GM19043 (cell line): ENCODE measurements around the gene SORBS1.

ENCODE experiments used
- ATAC-seq: cut with Tn5 transposase; IDR thresholded peaks from one replicate; pipeline ENCODE4 v1.9.1; 2021; ENCODE audit warnings: low read depth; ENCODE audit not compliant: unreplicated experiment

SORBS1 gene

DNA sequence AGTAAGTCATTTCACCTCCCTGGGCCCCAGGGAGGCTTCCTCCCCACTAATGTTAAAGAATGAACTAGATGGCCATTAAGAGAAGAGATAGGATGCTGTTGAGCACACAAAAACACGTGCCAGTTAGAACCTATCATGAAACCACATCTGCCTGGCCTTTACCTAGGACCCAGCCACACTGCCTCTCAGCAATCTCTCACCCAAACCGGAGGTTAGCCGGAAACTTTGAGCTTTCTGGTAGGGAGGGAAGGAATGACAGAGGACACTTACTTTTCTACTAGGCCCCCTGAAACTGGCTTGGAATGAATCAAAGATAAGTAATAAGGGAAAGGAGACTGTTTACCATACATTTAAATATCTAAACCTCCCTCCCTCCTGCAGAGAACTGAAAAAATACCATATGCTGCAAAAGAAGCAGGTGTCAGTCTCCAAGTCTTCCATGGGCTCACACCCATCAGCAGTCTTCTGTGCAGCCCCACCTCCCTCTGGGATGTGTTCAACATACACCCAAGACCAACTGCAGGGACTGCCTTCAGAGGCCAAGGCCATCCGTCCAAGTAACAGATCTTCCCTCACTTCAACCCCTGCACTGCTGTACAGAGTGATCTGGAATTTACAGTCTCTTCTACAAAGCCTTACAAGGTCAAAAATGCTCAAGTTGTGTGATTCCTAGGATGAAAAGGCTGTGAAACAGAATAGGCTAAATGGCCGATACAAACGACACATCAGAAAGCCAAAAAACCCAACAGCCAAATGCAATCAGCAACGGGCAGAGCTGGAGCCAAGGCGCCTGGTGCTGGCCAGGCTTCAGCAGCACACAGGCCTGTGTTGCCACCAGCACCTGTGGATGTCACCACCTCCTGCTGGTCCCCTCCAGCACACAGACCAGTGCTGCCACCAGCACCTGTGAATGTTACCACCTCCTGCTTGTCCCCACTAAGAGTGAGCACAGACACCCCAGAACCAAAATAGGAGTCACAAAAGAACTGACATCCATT is 42.4 kb downstream of the SORBS1 start:
- ATAC-seq = no peak

DNA sequence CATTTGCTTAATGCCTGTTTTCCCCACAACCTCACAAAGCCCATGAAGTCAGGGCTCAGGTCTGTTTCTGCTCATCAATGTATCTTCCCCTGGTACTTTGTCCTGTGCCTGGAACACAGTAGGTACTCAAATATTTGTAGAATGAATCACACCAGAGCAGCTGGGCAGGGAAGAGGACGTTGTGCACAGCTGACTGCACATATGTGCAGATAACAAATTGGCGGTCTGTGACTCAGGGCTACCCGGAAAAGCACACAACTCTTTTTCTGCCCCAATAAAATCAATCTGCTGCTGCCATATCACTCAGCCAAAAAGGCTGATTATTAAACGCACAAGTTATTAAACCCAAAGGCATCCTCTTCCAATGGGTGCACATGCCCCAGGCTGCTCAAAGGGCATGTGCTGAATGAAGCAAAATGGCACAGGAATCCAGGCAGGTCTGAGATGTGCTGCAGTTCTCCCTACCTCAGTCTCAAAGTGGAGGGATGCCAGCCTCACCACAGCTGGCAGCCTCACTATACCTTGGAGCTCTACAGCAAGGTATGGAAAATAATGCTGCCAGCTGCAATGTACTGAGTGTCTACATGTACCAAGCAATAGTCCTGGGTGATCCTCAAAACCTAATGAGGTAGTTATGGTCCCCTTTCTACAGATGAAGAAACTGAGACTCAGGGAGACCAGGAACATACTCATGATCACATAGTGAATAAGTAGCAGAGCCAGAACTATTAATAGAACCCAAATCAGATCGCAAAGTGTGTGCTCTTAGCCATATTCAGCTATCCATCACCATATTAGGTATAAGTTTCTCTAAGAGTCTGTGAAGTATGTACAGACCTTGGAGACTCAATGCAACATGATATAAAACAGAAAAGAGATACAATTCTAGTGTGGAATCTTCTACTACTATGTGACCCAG is 43.4 kb downstream of the SORBS1 start:
- no peak for ATAC-seq

DNA sequence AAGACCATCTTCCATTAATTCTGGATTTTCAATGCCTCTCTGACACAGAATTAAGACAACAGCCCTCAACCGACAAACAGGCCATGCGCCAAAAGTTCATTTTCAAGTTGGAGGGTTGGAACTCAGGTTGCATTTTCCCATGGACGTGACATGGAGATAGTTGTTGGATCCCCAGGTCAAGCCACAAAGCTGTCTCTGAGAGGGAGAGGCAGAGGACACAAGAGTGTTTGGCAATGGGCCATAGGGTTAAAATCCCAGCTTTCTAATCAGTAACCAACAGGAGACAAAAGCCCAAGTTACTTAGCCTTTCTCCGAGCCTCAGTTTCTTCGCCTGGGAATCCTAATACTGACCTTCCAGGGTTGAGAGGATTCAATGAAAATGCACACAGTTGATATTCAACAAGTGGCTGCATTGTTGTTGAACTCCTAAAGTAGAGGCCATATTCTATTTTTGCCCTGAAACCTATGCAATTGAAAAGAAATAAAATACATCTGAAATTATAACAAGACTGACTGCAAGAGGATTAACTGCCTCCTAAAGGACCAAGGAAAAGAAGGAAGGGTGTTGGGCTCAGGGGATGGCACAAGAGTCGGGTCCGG is 44.3 kb downstream of the SORBS1 start:
- no peak for ATAC-seq

DNA sequence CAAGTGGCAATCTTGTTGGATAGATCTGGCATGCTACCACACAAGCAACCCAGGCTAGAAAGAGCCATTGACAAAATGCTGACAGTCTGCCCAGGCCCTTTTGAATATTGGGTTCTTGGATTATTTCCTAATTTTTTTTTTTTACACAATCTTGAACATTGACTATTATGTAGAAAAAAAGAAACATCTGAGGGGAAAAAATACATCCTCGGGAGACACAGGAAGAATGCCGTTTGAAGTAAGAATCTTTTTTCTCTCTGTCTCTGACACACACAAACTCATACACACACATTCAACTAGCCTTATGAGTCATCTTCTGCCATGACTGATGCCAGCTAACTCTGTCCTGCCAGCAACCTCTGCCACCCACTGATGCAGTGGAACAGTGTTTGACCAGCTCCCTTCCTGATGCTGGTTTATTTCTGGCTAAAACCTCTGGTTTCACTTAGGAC is 47.2 kb downstream of the SORBS1 start:
- no peak for ATAC-seq

DNA sequence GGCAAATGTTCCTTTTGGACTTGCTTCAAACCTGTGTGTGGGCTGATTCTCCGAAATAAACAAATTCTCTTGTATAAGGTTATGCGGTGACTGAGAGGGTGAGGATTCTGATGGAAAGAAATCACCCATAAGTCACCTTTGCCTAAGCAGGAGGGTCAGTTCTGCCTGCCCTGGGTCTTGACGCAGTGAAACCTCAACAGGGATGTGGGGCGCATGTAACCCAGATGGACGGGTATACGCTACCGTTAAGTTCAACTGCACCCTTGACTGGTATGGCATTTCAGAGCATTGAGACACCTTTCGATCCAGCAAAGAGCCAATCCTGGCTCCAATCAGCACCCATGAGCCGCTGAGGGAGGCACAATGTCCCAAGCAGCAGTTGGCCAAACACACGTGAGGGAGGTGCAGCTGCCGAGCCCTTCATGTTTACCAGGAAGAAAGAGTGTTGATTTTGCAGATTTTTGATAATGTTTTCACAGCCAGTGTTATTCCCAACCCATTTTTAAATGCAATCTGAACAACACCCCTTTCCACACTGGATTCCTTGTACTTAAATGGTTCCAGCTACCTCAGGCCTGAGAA is 48.1 kb downstream of the SORBS1 start:
- ATAC-seq = no peak

DNA sequence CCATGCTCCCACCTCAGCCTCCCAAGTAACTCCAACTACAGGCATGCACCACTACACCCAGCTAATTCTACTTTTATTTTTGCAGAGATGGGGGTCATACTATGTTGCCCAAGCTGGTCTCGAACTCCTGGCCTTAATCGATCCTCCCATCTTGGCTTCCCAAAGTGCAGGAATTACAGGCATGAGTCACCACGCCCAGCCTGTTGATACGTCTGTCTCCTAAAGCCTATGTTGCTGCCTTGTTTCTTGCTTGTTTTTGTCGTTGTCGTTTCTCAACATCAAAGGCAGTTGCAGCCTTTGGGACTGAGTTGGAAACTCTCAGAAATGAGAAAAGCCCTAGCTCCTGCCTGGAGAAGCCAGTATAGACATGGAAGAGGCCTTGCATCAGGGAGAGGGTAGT is 49.9 kb downstream of the SORBS1 start:
- ATAC-seq = no peak

DNA sequence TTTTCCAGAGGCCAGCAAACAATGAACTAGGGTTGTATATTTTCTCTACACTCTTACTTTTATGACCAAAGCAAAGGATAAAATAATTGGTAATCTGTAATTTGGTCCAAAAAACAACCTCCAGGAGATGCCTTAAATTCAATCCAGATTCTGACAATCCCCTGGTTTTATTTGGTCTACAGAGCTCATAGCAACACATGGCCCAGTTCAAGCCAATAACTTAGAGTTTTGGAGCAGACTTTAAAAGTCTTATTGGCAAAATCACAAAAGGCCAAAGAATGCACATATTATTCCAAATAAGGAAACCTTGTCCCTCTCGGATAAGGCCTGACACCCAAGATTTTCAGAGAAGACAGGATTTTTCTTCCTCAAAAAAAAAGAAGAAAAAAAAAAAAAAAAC is 51.9 kb downstream of the SORBS1 start:
- no peak for ATAC-seq

DNA sequence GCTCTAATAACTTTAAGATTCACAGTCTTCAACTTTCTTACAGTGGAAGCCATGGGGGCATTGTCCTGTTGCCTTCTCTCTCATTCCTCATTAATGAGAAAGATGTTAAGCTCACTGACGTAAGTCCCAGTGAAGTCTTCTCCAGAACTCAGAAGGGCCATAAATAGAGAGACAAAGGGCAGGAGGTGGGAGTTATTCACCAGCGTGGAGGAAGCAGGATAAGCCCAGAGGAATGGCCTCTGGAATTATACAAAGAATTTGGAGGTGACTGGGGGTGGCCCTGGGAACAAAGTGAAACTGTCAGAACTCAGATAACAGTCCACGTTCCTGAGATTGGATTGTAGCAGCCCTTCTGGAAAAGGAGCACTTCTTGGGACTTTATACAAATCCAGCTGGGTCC is 52.4 kb downstream of the SORBS1 start:
- ATAC-seq = no peak

DNA sequence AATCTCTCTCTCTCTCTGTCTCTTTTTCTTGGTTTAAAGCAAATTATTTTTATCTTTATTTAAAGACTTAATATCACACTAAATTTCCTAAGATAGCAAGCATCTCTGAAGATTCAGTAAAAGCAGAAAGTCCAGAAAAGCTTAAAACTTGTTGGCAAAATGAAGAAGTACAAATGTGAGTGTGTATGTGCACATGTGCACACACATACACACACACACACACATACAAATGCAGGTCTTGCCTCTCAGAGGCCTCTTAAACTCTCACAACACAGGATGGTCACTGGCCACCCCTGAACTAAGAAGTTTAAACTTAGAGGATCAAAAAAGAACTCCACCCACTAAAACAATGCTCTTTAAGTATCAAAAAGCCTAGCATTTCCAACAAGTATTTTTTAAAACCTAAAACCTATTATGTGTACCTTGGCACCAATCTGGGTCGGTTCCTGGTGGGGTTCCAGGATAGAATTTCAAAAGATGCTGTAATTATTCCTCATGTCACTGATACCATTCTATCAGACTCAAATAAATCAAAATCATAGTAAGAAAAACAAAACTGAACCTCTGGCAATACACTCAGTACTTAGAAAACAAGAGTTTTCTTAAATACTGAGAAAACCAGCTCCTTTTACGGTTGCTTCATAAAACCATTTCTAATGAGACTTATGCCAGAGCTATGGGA is 55.0 kb downstream of the SORBS1 start:
- no peak for ATAC-seq

DNA sequence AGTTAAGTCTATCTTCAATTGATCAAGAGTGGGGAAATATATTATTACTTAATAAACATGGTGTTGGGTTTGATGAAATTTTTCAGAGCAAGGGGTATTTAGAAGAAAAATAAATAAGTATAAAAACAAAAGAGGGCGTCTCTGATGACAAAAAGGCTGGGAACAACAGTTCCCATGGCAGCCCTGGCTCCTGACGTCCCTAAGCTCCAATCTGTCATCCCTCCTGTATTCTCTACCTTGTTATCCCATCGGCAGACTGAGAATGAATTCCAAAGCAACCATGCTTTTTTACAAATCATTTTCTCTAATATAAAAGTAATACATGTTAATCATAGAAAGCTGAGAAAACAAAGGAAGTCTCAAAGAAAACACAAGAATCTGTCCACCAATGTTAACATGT is 55.5 kb downstream of the SORBS1 start:
- ATAC-seq = no peak

DNA sequence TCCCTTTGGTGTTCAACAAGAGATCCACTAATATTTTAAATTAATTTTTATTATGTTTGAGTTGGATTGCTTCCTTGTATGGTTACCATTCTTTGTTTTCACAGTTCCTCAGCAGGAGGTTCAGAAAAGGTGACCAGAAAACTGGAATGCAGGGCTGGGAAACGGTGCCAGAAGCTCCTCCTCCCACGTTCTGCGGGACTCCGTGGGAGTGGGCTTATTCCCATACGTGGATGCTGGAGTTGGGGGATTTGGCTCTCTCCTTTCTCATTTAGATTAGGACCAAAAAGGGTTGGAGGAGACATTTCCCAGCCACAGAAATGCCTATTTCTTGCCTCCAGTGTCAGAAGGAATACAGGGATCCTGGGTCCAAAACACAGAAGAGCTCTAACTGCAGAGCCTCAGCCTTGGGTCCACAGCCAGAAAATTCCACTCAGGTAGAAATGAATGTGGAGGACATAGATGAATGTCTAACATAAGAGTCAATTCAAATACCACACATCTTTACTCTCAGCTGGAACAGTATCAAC is 56.0 kb downstream of the SORBS1 start:
- ATAC-seq = no peak

DNA sequence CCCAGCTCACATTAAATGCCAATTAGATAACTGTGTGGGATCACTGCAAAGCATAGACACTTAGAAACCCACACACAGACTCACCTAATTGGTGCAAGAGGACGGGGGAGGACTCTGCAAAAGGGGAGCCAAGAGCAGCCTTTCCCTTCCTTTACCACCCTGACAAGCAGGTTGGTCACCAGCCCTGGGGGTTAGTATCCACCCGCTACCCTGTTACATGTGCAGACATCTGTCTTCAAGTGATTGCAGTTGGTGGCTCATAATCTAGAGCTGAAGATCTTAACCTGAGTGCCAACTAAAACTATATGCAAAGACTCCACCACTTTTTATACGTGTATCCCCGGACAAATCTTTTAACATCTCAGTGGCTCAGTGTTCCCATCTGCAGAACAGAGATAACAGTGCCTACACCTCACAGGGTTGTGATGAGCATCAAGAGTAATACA is 56.9 kb downstream of the SORBS1 start:
- no peak for ATAC-seq

DNA sequence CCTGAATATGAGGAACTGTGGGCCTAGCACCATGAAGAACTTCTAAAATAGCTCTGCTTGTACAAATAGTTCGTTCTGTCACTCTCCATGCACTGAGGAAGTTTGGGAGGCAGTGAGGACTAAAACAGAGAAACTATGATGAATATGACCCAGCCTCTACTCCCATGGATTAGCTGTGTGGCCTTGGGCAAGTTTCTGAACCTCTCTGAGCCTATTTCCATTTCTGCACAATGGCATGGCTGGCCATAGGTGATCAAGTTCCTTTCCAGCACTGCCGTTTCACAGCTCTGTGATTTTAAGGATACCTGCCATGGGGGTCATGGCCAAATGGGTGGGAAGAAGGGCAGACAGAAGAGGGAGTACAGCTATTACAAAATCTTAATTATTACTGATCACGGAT is 57.6 kb downstream of the SORBS1 start:
- ATAC-seq = no peak

DNA sequence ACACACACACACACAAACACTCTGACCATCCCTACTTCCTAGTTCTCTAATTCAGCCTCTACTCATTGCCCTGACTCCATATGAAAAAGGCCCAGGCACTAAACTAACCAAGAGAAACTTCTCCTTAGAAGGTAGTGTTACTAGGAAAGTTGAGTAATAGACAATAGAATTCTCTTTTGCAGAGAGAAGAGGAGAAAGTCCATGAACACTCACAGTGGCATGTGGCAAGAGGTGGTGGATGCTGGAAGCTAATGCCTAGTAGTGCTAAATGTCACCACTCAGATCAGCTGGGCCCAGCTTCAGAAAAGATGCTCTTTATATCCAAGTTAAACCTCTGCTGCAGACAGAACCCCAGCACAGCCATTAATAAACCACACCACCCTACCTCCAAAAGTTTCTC is 58.2 kb downstream of the SORBS1 start:
- ATAC-seq = no peak

DNA sequence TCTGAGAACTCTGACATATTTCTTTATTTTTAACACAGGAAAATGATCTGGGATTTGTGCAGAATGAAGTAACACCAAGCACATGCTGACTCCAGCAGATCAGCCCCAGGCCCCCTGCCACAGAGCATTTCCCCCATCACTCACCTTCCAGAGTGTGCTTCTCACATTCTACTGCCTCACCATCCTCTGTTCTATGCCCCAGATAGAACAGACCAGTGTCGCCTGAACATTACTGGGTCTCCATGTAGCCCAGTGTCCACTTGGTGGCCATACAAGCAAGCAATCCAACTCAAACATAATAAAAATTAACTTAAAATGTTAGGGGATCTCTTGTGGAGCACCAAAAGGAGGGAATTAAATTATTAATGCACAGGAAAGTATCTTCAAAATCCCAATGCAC is 58.8 kb downstream of the SORBS1 start:
- no peak for ATAC-seq

DNA sequence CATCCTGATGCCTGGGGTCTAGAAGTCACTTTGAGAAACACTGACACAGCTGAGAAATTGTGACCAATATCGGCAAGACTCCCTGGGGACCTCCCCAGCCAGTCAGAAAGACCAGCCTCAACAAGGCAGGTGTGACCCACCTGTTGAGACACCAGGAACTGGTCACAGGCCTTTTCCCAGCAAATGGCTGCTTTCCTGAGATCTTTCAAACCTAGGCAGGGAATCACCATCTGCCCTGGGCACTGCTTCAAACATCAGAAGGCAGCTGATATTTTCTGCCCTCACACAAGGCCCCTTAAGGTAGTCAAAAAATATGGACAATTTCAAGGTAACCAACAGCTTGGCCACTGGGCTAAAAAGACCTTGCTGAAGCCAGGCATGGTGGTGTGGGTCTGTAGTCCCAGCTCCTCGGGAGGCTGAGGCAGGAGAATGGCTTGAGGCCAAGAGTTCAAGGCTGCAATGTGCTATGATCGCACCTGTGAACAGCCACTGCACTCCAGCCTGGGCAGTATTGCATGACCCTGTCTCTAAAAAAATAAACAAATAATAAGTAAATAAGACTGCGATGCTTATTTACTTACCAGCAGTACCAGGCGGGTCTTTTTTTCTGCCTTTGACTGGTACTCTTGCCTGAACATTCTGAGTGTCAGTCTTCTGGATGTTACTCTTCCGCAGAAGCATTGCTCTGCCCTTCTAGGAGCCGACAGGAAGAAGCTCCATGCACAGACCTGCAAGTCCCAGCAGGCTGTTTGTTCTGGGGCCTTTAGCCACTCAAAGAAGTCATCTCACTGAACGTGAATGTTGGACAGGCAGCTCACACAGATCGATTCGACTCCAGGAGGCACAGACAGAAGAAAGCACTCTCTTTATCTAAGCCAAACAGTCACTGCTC is 59.7 kb downstream of the SORBS1 start:
- ATAC-seq = no peak

DNA sequence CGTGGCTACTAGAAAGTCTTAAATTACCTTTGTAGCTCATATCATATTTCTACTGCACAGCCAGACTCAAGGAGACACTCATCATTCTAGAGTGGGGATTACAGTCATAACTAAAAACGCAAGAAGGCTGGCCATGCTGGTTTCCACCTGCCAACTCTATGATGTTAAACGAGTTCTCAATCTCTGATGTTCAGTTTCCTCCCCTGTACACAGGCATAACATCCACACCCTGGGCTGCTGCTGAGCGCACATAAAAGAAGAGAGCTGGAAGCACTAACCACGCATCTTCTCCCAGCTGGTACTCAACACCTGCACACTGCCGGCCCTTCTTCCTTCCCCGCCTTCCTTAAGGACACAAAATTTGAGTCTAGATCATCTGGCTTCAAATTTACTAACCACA is 60.5 kb downstream of the SORBS1 start:
- no peak for ATAC-seq

DNA sequence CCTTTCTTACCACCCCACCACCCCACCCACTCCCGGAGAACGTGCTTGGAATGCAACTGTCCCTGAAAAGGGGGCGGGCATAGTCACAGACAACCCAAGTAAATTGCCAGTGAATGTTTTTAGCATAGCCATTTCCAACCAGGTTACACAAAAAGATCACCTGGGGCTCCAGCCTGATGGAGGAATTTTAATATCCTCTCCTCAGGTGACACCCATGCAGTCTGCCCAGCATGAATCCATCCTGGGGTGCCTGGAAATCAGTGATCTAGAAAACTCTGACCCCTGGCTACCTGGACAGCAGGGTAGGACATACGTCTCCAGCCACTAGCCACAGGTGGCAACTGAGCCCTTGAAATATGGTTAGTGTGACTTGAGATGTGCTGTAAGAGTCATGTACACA is 61.1 kb downstream of the SORBS1 start:
- ATAC-seq = no peak
